GM12878 (cell line): ENCODE data around the gene TEPSIN. TPM values are rescaled to one million over a fixed set of nuclear protein-coding genes. Genes with fewer than 3 reads are reported as not detected.

Experiments
- ATAC-seq: fragments of 200-7000 bp; cut with Tn5 transposase; 3 replicates; pipeline ENCODE4 v1.9.1; 2020; ENCODE audit warnings: mild to moderate bottlenecking, moderate library complexity
- BruUV-seq: library from RNA; stranded (reverse); fragments of 400-500 nt; replicated peaks from 2 replicates; lab custom pipeline; 2021; lab: Mats Ljungman, UMichigan
- CTCF ChIA-PET: fragments of 300-600 bp; sonication (Branson Sonifier 250); formaldehyde crosslinking; extraction: SDS; loops from one replicate; lab custom pipeline; 2021; ENCODE audit warnings: inconsistent platforms; lab: Yijun Ruan, JAX
- POLR2A ChIA-PET: fragments of 350-600 bp; formaldehyde crosslinking; extraction: SDS; loops from one replicate; lab custom pipeline; 2021; ENCODE audit warnings: inconsistent platforms; lab: Charles Lee
- RAD21 ChIA-PET: fragments of 300-600 bp; sonication (Branson Sonifier 250); formaldehyde crosslinking; loops from one replicate; lab custom pipeline; 2023; ENCODE audit warnings: antibody characterized with exemption; ENCODE audit not compliant: unreplicated experiment; lab: Charles Lee
- SMC1A ChIA-PET: fragments of 300-600 bp; sonication (Branson Sonifier 250); formaldehyde crosslinking; loops from one replicate; lab custom pipeline; 2023; ENCODE audit not compliant: unreplicated experiment, uncharacterized antibody; lab: Charles Lee
- DNase-seq: peaks from one replicate; pipeline ENCODE4 v3.0.0-alpha.2; 2011; ENCODE audit warnings: low read depth, low spot score
- FAIRE-seq: peaks from 3 replicates; lab custom pipeline; 2011; peaks lifted over from hg19 to GRCh38; lab: Jason Lieb, UNC
- H2AFZ ChIP-seq: 2 replicates; pipeline ENCODE4 v1.6.0; 2011; ENCODE audit warnings: low read depth, low read length, control low read depth; ENCODE audit not compliant: control insufficient read depth
- H3K27ac ChIP-seq: 2 replicates; pipeline ENCODE4 v1.5.1; 2011; ENCODE audit warnings: control low read depth; ENCODE audit not compliant: control insufficient read depth, insufficient read depth
- H3K27me3 ChIP-seq, 2 experiments: replicated peaks in 1 of 2; 2 replicates each; pipeline versions ENCODE4 v1.6.0 to v1.6.1; 2011; ENCODE audit warnings: low read length in 1 of 2; ENCODE audit not compliant: control insufficient read depth in 2 of 2, insufficient read depth in 2 of 2
- H3K36me3 ChIP-seq, 2 experiments: 2 replicates each; pipeline ENCODE4 v1.5.1; 2011; ENCODE audit warnings: low read length in 1 of 2; ENCODE audit not compliant: control insufficient read depth in 2 of 2, insufficient read depth in 2 of 2
- H3K4me1 ChIP-seq: 2 replicates; pipeline ENCODE4 v1.6.1; 2011; ENCODE audit warnings: mild to moderate bottlenecking, low read length, moderate library complexity, mixed read lengths; ENCODE audit not compliant: control insufficient read depth, insufficient read depth
- H3K4me2 ChIP-seq: 2 replicates; pipeline ENCODE4 v1.6.0; 2011; ENCODE audit warnings: control low read depth; ENCODE audit not compliant: control insufficient read depth, insufficient read depth
- H3K4me3 ChIP-seq: fragments of 200-600 bp; sonication (generic); 2 replicates; pipeline ENCODE4 v1.5.1; 2016
- H3K79me2 ChIP-seq: 2 replicates; pipeline ENCODE4 v1.6.0; 2011; ENCODE audit warnings: low read length; ENCODE audit not compliant: control insufficient read depth, insufficient read depth
- H3K9ac ChIP-seq: 2 replicates; pipeline ENCODE4 v1.8.0; 2011; ENCODE audit warnings: low read length, control low read depth, mixed read lengths; ENCODE audit not compliant: control insufficient read depth, insufficient read depth
- H3K9me3 ChIP-seq: replicated peaks from 3 replicates; pipeline ENCODE4 v1.5.1; 2011; ENCODE audit warnings: mild to moderate bottlenecking, low read length; ENCODE audit not compliant: control insufficient read depth, insufficient read depth
- H4K20me1 ChIP-seq: 2 replicates; pipeline ENCODE4 v1.6.0; 2011; ENCODE audit not compliant: control insufficient read depth, insufficient read depth
- BRCA1 ChIP-seq: IDR thresholded peaks from 2 replicates; pipeline ENCODE4 v1.6.1; 2011; ENCODE audit warnings: low read depth, low read length, improper control_type of control experiment
- CREB1 ChIP-seq: IDR thresholded peaks from 2 replicates; pipeline ENCODE4 v1.6.1; 2012; ENCODE audit warnings: low read depth, mild to moderate bottlenecking, inconsistent platforms
- ETV6 ChIP-seq, 2 experiments: fragments of 450-650 bp in 1 of 2; IDR thresholded peaks in 1 of 2; conservative IDR thresholded peaks in 1 of 2; 2 replicates each; pipeline ENCODE4 v1.6.1; 2014; ENCODE audit warnings: antibody characterized with exemption in 1 of 2, borderline replicate concordance in 1 of 2, low read depth in 1 of 2, mild to moderate bottlenecking in 1 of 2, moderate library complexity in 1 of 2
- JUND ChIP-seq: IDR thresholded peaks from 2 replicates; pipeline ENCODE4 v1.6.1; 2012; ENCODE audit warnings: low read depth, mild to moderate bottlenecking, low read length, improper control_type of control experiment, moderate library complexity
- KLF5 ChIP-seq: fragments of 450-650 bp; IDR thresholded peaks from 2 replicates; pipeline ENCODE4 v1.6.1; 2014; ENCODE audit warnings: mild to moderate bottlenecking; ENCODE audit not compliant: partially characterized antibody
- NRF1 ChIP-seq: conservative IDR thresholded peaks from 2 replicates; pipeline ENCODE4 v1.6.1; 2011; ENCODE audit warnings: mild to moderate bottlenecking, low read depth, low read length, improper control_type of control experiment
- ZSCAN29 ChIP-seq: fragments of 450-650 bp; IDR thresholded peaks from 2 replicates; pipeline ENCODE4 v1.6.1; 2017; ENCODE audit warnings: mild to moderate bottlenecking, moderate library complexity
- WGBS: methylation state at CpG from one replicate; pipeline ENCODE4 v1.1.6; 2016; ENCODE audit warnings: low lambda C conversion rate; ENCODE audit not compliant: insufficient replicate concordance, insufficient coverage; ENCODE audit errors: missing lambda C conversion rate; 5-methylcytosine and 5-hydroxymethylcytosine counted together
- in situ Hi-C: fragments of 300-500 bp; cut with MboI; formaldehyde crosslinking; loops from 9 replicates; pipeline ENCODE4 v1.14.3; 2018; ENCODE audit warnings: mixed read lengths
- intact Hi-C: fragments of 100-400 bp; cut with micrococcal nuclease; formaldehyde crosslinking; loops from one replicate; pipeline ENCODE4 v1.14.2; 2022; ENCODE audit not compliant: unreplicated experiment
- polyA plus RNA-seq, 11 experiments: library from polyadenylated mRNA; depleted of rRNA in 4 of 11; unstranded in 6 of 11; stranded (reverse) in 5 of 11; fragments of >200 nt; fragmentation: Nextera tagmentation in 4 of 11; fragmentation: Illumina TruSeq in 1 of 11; extraction: Ambion mirVana in 4 of 11; extraction: Trizol in 1 of 11; gene quantifications; 1 replicate in 1 of 11; 2 replicates in 10 of 11; pipeline versions ENCODE4 v1.2.1 to v1.2.3, GENCODE V29; 2011 to 2016; ENCODE audit warnings: inconsistent platforms in 2 of 11, missing spikeins in 2 of 11, low read depth in 1 of 11
- total RNA-seq, 4 experiments: library from RNA; depleted of rRNA in 3 of 4; stranded (reverse); fragments of >200 nt in 3 of 4; fragmentation: Illumina TruSeq in 1 of 4; extraction: Trizol in 1 of 4; gene quantifications; 2 replicates each; pipeline versions ENCODE4 v1.2.1 to v1.2.3, GENCODE V29; 2013 to 2021
- TF ChIP-seq, protein P1 (sequence below): fragments of 450-650 bp; IDR thresholded peaks from 2 replicates; pipeline ENCODE4 v1.6.1; 2017; ENCODE audit warnings: mild to moderate bottlenecking, moderate library complexity
- TF ChIP-seq, protein P2 (sequence below): fragments of 450-650 bp; IDR thresholded peaks from 2 replicates; pipeline ENCODE4 v1.6.1; 2018; ENCODE audit warnings: borderline replicate concordance, mild to moderate bottlenecking; ENCODE audit not compliant: partially characterized antibody

Gene TEPSIN
- total and polyA plus RNA-seq, 10 of the 15 experiments (the other 5 are each of a cell fraction or from before 2014, with no cell fraction given): 0.87 to 36.7 (median 5.3) TPM

DNA sequence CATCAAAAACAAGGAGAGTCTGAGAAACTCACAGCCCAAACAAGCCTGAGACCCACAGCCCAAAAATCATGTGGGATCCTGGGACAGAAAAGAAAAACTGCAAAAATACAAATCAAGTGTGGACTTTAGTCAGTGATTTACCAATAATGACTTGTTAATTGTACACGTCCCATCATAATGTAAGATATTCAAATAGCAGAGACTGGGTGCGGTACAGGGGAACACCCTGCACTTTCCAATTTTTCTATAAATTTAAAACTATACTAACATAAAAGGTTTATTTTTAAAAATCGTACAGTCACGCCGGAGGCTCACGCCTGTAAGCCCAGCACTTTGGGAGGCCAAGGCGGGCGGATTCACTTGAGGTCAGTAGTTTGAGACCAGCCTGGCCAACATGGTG, 24.9 kb downstream of the TEPSIN start:
- FAIRE-seq (no peak), DNase-seq (no peak), ATAC-seq (no peak)
- ChIA-PET POLR2A (no interaction called here), CTCF (no interaction called here), RAD21 (no interaction called here), SMC1A (no interaction called here)
- no peaks in the 10 kb centered on the region for H3K4me1 ChIP-seq
- no peaks in the 10 kb centered on the region for H4K20me1 ChIP-seq
- H3K27me3 ChIP-seq: no peaks in the 10 kb centered on the region
- no peaks in the 10 kb centered on the region for H3K9me3 ChIP-seq
- intact Hi-C loops: no loop called here
- no peak for TF ChIP-seq ZSCAN29
- TF ChIP-seq, protein P1, sequence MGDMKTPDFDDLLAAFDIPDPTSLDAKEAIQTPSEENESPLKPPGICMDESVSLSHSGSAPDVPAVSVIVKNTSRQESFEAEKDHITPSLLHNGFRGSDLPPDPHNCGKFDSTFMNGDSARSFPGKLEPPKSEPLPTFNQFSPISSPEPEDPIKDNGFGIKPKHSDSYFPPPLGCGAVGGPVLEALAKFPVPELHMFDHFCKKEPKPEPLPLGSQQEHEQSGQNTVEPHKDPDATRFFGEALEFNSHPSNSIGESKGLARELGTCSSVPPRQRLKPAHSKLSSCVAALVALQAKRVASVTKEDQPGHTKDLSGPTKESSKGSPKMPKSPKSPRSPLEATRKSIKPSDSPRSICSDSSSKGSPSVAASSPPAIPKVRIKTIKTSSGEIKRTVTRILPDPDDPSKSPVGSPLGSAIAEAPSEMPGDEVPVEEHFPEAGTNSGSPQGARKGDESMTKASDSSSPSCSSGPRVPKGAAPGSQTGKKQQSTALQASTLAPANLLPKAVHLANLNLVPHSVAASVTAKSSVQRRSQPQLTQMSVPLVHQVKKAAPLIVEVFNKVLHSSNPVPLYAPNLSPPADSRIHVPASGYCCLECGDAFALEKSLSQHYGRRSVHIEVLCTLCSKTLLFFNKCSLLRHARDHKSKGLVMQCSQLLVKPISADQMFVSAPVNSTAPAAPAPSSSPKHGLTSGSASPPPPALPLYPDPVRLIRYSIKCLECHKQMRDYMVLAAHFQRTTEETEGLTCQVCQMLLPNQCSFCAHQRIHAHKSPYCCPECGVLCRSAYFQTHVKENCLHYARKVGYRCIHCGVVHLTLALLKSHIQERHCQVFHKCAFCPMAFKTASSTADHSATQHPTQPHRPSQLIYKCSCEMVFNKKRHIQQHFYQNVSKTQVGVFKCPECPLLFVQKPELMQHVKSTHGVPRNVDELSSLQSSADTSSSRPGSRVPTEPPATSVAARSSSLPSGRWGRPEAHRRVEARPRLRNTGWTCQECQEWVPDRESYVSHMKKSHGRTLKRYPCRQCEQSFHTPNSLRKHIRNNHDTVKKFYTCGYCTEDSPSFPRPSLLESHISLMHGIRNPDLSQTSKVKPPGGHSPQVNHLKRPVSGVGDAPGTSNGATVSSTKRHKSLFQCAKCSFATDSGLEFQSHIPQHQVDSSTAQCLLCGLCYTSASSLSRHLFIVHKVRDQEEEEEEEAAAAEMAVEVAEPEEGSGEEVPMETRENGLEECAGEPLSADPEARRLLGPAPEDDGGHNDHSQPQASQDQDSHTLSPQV: no peak
- no peak for TF ChIP-seq ETV6 (conservative IDR thresholded peaks at IDR 0.05 in 1 of 2, IDR thresholded peaks at IDR 0.05 in 1 of 2; ENCODE audit: borderline replicate concordance in 1 of 2, low read depth in 1 of 2)
- no peak for TF ChIP-seq BRCA1
- TF ChIP-seq CREB1: no peak
- TF ChIP-seq, protein P2, sequence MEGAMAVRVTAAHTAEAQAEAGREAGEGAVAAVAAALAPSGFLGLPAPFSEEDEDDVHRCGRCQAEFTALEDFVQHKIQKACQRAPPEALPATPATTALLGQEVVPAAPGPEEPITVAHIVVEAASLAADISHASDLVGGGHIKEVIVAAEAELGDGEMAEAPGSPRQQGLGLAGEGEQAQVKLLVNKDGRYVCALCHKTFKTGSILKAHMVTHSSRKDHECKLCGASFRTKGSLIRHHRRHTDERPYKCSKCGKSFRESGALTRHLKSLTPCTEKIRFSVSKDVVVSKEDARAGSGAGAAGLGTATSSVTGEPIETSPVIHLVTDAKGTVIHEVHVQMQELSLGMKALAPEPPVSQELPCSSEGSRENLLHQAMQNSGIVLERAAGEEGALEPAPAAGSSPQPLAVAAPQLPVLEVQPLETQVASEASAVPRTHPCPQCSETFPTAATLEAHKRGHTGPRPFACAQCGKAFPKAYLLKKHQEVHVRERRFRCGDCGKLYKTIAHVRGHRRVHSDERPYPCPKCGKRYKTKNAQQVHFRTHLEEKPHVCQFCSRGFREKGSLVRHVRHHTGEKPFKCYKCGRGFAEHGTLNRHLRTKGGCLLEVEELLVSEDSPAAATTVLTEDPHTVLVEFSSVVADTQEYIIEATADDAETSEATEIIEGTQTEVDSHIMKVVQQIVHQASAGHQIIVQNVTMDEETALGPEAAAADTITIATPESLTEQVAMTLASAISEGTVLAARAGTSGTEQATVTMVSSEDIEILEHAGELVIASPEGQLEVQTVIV: no peak
- no peak for TF ChIP-seq KLF5
- no peak for TF ChIP-seq NRF1
- no peak for TF ChIP-seq JUND
- no peaks in the 10 kb centered on the region; a peak in 1 of 4 replicates for H3K36me3 ChIP-seq
- H3K79me2 ChIP-seq: no peaks in the 10 kb centered on the region
- BruUV-seq: no TSS peak
- H3K9ac ChIP-seq: no peak overlapping the region
- no peak overlapping the region for H3K4me3 ChIP-seq
- H3K27ac ChIP-seq: no peak overlapping the region
- WGBS: 97% methylated on average over 8 of the region's 8 CpGs
- H3K4me2 ChIP-seq: no peak overlapping the region
- no peak overlapping the region for H2AFZ ChIP-seq
- in situ Hi-C loops: no loop called here
